ENCODE results near the gene ALG8.
"Not testable (repeated sequence)": the region's sequence is repeated elsewhere in the genome, so short reads cannot be mapped to it uniquely, and the experiment has no call there.

The ALG8 gene

GRCh38 chr11:78081583-78081982 is 57.8 kb downstream of the ALG8 start:
- no peak for DNase-seq (ENCODE audit: low read depth in 1 of 2, low spot score in 1 of 2)
- in situ Hi-C loops (cut with HindIII; ENCODE audit: low pct_unique_long_range_greater_than_20kb, low sequenced_read_pairs) = no loop called here
- no peak for TF ChIP-seq JUND (IDR thresholded peaks at IDR 0.05; ENCODE audit: low read depth)

GRCh38 chr11:78080818-78081495 is 58.5 kb downstream of the ALG8 start:
- in situ Hi-C loops (cut with HindIII; ENCODE audit: low pct_unique_long_range_greater_than_20kb, low sequenced_read_pairs) = no loop called here
- no peak for DNase-seq (ENCODE audit: low read depth in 1 of 2, low spot score in 1 of 2)
- TF ChIP-seq JUND (IDR thresholded peaks at IDR 0.05; ENCODE audit: low read depth) = no peak

- DNase-seq (ENCODE audit: low read depth in 1 of 2, low spot score in 1 of 2) = no peak
- no peak for TF ChIP-seq JUND (IDR thresholded peaks at IDR 0.05; ENCODE audit: low read depth)
- in situ Hi-C loops (cut with HindIII; ENCODE audit: low pct_unique_long_range_greater_than_20kb, low sequenced_read_pairs) = no loop called here
Observed at GRCh38 chr11:78080084-78080817, 59.2 kb downstream of the ALG8 start.

- in situ Hi-C loops (cut with HindIII; ENCODE audit: low pct_unique_long_range_greater_than_20kb, low sequenced_read_pairs) = no loop called here
Observed at GRCh38 chr11:78079232-78080083, 60.0 kb downstream of the ALG8 start, which contains the start of gene NDUFC2. Gene NDUFC2, minus strand, starts transcription at chr11:78079862. Its CDS starts 118 bp downstream, at chr11:78079744.

GRCh38 chr11:78078218-78079167 is 60.9 kb downstream of the ALG8 start:
- no peak for TF ChIP-seq JUND (IDR thresholded peaks at IDR 0.05; ENCODE audit: low read depth)
- no peak for DNase-seq (ENCODE audit: low read depth in 1 of 2, low spot score in 1 of 2)
- in situ Hi-C loops (cut with HindIII; ENCODE audit: low pct_unique_long_range_greater_than_20kb, low sequenced_read_pairs) = no loop called here

More at GRCh38 chr11:78079232-78080083, 60.0 kb downstream of the ALG8 start, which contains the start of gene NDUFC2:
- no peak for TF ChIP-seq JUND (IDR thresholded peaks at IDR 0.05; ENCODE audit: low read depth)
- DNase-seq (ENCODE audit: low read depth in 1 of 2, low spot score in 1 of 2) = peak; percentile 77 to 90

GRCh38 chr11:78077592-78077991 is 61.8 kb downstream of the ALG8 start:
- in situ Hi-C loops (cut with HindIII; ENCODE audit: low pct_unique_long_range_greater_than_20kb, low sequenced_read_pairs); DNase-seq (ENCODE audit: low read depth in 1 of 2, low spot score in 1 of 2): not testable (repeated sequence)

GRCh38 chr11:78076733-78077403 is 62.6 kb downstream of the ALG8 start:
- DNase-seq (ENCODE audit: low read depth in 1 of 2, low spot score in 1 of 2) = no peak
- in situ Hi-C loops (cut with HindIII; ENCODE audit: low pct_unique_long_range_greater_than_20kb, low sequenced_read_pairs) = no loop called here
- TF ChIP-seq JUND (IDR thresholded peaks at IDR 0.05; ENCODE audit: low read depth) = no peak

GRCh38 chr11:78074756-78075155 is 64.7 kb downstream of the ALG8 start:
- DNase-seq (ENCODE audit: low read depth in 1 of 2, low spot score in 1 of 2) = peak in 1 of 2 experiments; percentile 44
- in situ Hi-C loops (cut with HindIII; ENCODE audit: low pct_unique_long_range_greater_than_20kb, low sequenced_read_pairs) = no loop called here
- TF ChIP-seq JUND (IDR thresholded peaks at IDR 0.05; ENCODE audit: low read depth) = no peak

- no peak for DNase-seq (ENCODE audit: low read depth in 1 of 2, low spot score in 1 of 2)
- in situ Hi-C loops (cut with HindIII; ENCODE audit: low pct_unique_long_range_greater_than_20kb, low sequenced_read_pairs) = no loop called here
- no peak for TF ChIP-seq JUND (IDR thresholded peaks at IDR 0.05; ENCODE audit: low read depth)
Observed at GRCh38 chr11:78072455-78072854, 67.0 kb downstream of the ALG8 start.

GRCh38 chr11:78071717-78072116 is 67.7 kb downstream of the ALG8 start:
- TF ChIP-seq JUND (IDR thresholded peaks at IDR 0.05; ENCODE audit: low read depth) = no peak
- no peak for DNase-seq (ENCODE audit: low read depth in 1 of 2, low spot score in 1 of 2)
- in situ Hi-C loops (cut with HindIII; ENCODE audit: low pct_unique_long_range_greater_than_20kb, low sequenced_read_pairs) = no loop called here

- DNase-seq (ENCODE audit: low read depth in 1 of 2, low spot score in 1 of 2) = peak in 1 of 2 experiments; percentile 48
- no peak for TF ChIP-seq JUND (IDR thresholded peaks at IDR 0.05; ENCODE audit: low read depth)
- in situ Hi-C loops (cut with HindIII; ENCODE audit: low pct_unique_long_range_greater_than_20kb, low sequenced_read_pairs) = no loop called here
Observed at GRCh38 chr11:78070621-78071020, 68.8 kb downstream of the ALG8 start.
